Placental pericyte (primary cell): Measurements from ENCODE around the gene PCSK2. TPM values are rescaled to one million over a fixed set of nuclear protein-coding genes. Genes with fewer than 3 reads are reported as not detected.
A peak's percentile ranks its signal among the peaks of the same experiment; 100 is the strongest.

Source experiments
- small RNA-seq: library from RNA; depleted of rRNA; stranded (forward); fragments of <200 nt; gene quantifications from one replicate; pipeline ENCODE3, GENCODE V24; 2012; ENCODE audit warnings: low replicate concordance
- total RNA-seq: library from RNA; depleted of rRNA; stranded (reverse); fragments of >200 nt; gene quantifications from 2 replicates; pipeline ENCODE4 v1.2.3, GENCODE V29; 2012

Gene PCSK2
- total RNA-seq, result not detected in 2 replicates

GRCh38 chr20:17226410-17227218 lies at the start of gene PCSK2:
PCSK2 (plus strand) TSS chr20:17227040; CDS start chr20:17227306, 266 bp downstream.

DNA sequence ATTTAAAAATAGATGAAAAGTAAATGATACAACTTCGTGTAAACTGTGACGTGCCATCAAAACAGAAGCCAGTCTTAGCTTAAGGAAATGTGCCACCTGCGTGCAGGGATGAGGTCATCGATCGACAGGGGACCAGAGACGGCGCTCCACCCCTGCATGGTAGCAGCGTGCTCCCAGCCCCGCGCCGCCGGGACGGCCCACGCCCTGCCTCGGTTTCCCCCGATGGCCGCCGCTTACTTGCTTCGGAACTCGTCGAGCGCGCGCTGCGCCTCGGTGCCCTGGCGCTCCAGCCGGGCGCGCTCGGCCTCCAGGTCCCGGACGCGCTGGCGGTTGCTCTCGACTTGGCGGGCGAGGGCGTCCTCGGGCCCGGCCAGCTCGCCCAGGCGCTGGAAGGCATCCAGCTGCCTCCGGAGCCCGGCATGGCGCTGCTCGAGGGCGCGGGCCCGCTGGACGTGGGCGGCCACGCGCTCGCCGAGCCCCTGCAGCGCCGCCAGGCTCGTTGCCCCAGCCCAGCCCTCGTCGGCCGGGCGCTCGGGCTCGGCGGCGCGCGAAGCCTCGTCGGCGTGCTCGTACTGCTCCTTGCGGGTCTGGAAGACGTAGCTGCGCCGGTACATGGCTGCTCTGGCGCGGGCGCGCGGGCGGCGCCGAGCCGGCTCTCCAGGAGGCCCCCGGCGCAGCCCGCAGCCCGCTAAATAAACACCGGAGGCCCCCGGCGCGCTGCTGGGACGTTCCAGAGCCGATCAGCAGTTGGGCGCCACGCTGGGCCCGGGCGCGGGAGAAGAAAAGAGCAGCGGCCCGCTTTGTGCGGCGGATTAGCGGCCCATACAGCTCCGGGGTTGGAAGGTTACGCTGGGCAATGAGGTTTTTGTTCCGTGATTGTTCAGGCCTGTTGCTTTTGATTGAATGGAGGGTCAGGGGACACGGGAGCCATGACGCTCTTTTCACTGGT lies 304.1 kb downstream of the PCSK2 start, which contains the start of gene BFSP1:
TSS of gene BFSP1 (minus strand) at position 664 of the 949 bp plus-strand sequence. CDS start at position 614, 50 bp downstream.

Small RNAs within 50 kb of the gene (small RNA-seq; reads per million reads assigned to genes)
- gene AL359511.1 (not detected), gene RNU1-131P (not detected), gene RNU6-27P (0.62 reads per million, percentile 26 among the genes with 10 or more reads in this experiment)
